Measurements from ENCODE around the gene LBP. TPM values are rescaled to one million over a fixed set of nuclear protein-coding genes. Genes with fewer than 3 reads are reported as not detected.

Gene LBP
- total RNA-seq, 1 experiment from 2014 or later: not detected

GRCh38 chr20:38308047-38308438 is 38.2 kb upstream of the LBP start:
- Histone ChIP-seq H3K9me3 (peaks cover 8% of the 10 kb centered on the region; the same call in 1 of the 2 replicates), H3K27me3 (replicated peaks; ENCODE audit: control insufficient read depth, insufficient read depth, low read length) (no peaks in the 10 kb centered on the region), H3K4me1 (no peaks in the 10 kb centered on the region), H3K4me3 (ENCODE audit: low read depth, low read length) (no peak overlapping the region), H3K36me3 (ENCODE audit: control insufficient read depth, insufficient read depth, low read length) (no peaks in the 10 kb centered on the region)
- POLR2A ChIA-PET: no interaction called here
- CTCF ChIA-PET: interaction anchor here (0.9 to 1.1 kb wide), 2 partner anchors 9 to 30 kb away, joined by 3 read pairs; no protein-coding TSS in a partner anchor
- Mint-ChIP-seq H3K4me1 (ENCODE audit: low read depth, unreplicated experiment) (no peaks in the 10 kb centered on the region), H3K4me3 (ENCODE audit: unreplicated experiment) (no peak overlapping the region), H3K9me3 (ENCODE audit: unreplicated experiment) (no peaks in the 10 kb centered on the region), H3K27ac (ENCODE audit: unreplicated experiment) (no peak overlapping the region), H3K27me3 (ENCODE audit: insufficient read depth, unreplicated experiment) (peaks cover 10% of the 10 kb centered on the region), H3K36me3 (ENCODE audit: insufficient read depth, unreplicated experiment) (no peaks in the 10 kb centered on the region)
- intact Hi-C loops (cut with micrococcal nuclease; ENCODE audit: unreplicated experiment): no loop called here
- BruUV-seq (replicated peaks): no TSS peak
- TF ChIP-seq, protein P1, sequence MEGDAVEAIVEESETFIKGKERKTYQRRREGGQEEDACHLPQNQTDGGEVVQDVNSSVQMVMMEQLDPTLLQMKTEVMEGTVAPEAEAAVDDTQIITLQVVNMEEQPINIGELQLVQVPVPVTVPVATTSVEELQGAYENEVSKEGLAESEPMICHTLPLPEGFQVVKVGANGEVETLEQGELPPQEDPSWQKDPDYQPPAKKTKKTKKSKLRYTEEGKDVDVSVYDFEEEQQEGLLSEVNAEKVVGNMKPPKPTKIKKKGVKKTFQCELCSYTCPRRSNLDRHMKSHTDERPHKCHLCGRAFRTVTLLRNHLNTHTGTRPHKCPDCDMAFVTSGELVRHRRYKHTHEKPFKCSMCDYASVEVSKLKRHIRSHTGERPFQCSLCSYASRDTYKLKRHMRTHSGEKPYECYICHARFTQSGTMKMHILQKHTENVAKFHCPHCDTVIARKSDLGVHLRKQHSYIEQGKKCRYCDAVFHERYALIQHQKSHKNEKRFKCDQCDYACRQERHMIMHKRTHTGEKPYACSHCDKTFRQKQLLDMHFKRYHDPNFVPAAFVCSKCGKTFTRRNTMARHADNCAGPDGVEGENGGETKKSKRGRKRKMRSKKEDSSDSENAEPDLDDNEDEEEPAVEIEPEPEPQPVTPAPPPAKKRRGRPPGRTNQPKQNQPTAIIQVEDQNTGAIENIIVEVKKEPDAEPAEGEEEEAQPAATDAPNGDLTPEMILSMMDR (IDR thresholded peaks at IDR 0.05; ENCODE audit: insufficient read depth in 1 of 2, low read depth in 1 of 2, low read length in 1 of 2, severe bottlenecking in 1 of 2, unreplicated experiment in 1 of 2): no peak
- DNase-seq: no peak

- TF ChIP-seq, protein P1 (IDR thresholded peaks at IDR 0.05; ENCODE audit: insufficient read depth in 1 of 2, low read depth in 1 of 2, low read length in 1 of 2, severe bottlenecking in 1 of 2, unreplicated experiment in 1 of 2): no peak
- H3K27me3 Mint-ChIP-seq (ENCODE audit: insufficient read depth, unreplicated experiment): peaks cover 6% of the 10 kb centered on the region
- Histone ChIP-seq H3K36me3 (ENCODE audit: control insufficient read depth, insufficient read depth, low read length) (no peaks in the 10 kb centered on the region), H3K27me3 (replicated peaks; ENCODE audit: control insufficient read depth, insufficient read depth, low read length) (no peaks in the 10 kb centered on the region), H3K4me3 (ENCODE audit: low read depth, low read length) (no peak overlapping the region), H3K9me3 (peaks cover 8% of the 10 kb centered on the region; the same call in 1 of the 2 replicates), H3K4me1 (no peaks in the 10 kb centered on the region)
- intact Hi-C loops (cut with micrococcal nuclease; ENCODE audit: unreplicated experiment): no loop called here
- no peaks in the 10 kb centered on the region for H3K4me1 Mint-ChIP-seq (ENCODE audit: low read depth, unreplicated experiment)
- no peak for DNase-seq
- POLR2A ChIA-PET: no interaction called here
- no peak overlapping the region for H3K4me3 Mint-ChIP-seq (ENCODE audit: unreplicated experiment)
- CTCF ChIA-PET: no interaction called here
- no peaks in the 10 kb centered on the region for H3K9me3 Mint-ChIP-seq (ENCODE audit: unreplicated experiment)
- no peak overlapping the region for H3K27ac Mint-ChIP-seq (ENCODE audit: unreplicated experiment)
- no TSS peak for BruUV-seq (replicated peaks)
- H3K36me3 Mint-ChIP-seq (ENCODE audit: insufficient read depth, unreplicated experiment): no peaks in the 10 kb centered on the region
Observed at GRCh38 chr20:38308447-38308846, 37.8 kb upstream of the LBP start.

DNA sequence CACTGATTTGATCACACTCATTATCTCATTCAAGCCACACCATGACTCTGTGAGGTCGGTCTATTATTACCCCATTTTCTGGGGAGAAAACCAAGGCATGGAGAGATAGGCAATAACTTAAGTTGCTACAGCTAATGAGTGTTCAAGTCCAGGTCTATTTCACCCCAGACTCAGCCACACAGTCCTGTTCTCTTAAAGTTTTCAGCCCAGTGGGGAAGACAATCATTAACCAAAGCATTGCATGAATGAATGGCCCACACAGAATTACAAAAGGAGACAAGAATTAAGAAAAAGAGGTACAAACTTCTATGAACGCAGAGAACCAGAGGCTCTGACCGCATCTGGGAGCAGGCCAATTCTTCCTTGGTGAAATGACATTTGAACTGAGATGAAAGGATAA is 35.2 kb upstream of the LBP start:
- Mint-ChIP-seq H3K27ac (ENCODE audit: unreplicated experiment) (no peak overlapping the region), H3K9me3 (ENCODE audit: unreplicated experiment) (no peaks in the 10 kb centered on the region), H3K27me3 (ENCODE audit: insufficient read depth, unreplicated experiment) (peaks cover 9% of the 10 kb centered on the region), H3K4me1 (ENCODE audit: low read depth, unreplicated experiment) (no peaks in the 10 kb centered on the region), H3K36me3 (ENCODE audit: insufficient read depth, unreplicated experiment) (no peaks in the 10 kb centered on the region), H3K4me3 (ENCODE audit: unreplicated experiment) (no peak overlapping the region)
- Histone ChIP-seq H3K27me3 (replicated peaks; ENCODE audit: control insufficient read depth, insufficient read depth, low read length) (peaks cover 1% of the 10 kb centered on the region; the same call in 1 of the 2 replicates), H3K4me3 (ENCODE audit: low read depth, low read length) (no peak overlapping the region), H3K4me1 (no peaks in the 10 kb centered on the region), H3K36me3 (ENCODE audit: control insufficient read depth, insufficient read depth, low read length) (no peaks in the 10 kb centered on the region), H3K9me3 (peaks cover 8% of the 10 kb centered on the region; the same call in 1 of the 2 replicates)
- intact Hi-C loops (cut with micrococcal nuclease; ENCODE audit: unreplicated experiment): no loop called here
- BruUV-seq (replicated peaks): no TSS peak
- no peak for DNase-seq
- TF ChIP-seq, protein P1 (IDR thresholded peaks at IDR 0.05; ENCODE audit: insufficient read depth in 1 of 2, low read depth in 1 of 2, low read length in 1 of 2, severe bottlenecking in 1 of 2, unreplicated experiment in 1 of 2): no peak
- POLR2A ChIA-PET: no interaction called here
- CTCF ChIA-PET: no interaction called here

All from Caco-2 (cell line).